NOMO-1 treated with dmso at 0.1 percent for 144 hours (cell line): ENCODE data around the gene PPBP.
"Not testable (repeated sequence)": the region's sequence is repeated elsewhere in the genome, so short reads cannot be mapped to it uniquely, and the experiment has no call there.

Experiments used
- DNase-seq: peaks from one replicate; lab custom pipeline; 2025; ENCODE audit not compliant: unreplicated experiment; lab: John Stamatoyannopoulos, UW

Gene PPBP

GRCh38 chr4:73950376-73950920 lies 37.5 kb downstream of the PPBP start:
- DNase-seq, result not testable (repeated sequence)

- DNase-seq, result no peak
Measured at GRCh38 chr4:73948990-73949706, 38.8 kb downstream of the PPBP start.

DNA sequence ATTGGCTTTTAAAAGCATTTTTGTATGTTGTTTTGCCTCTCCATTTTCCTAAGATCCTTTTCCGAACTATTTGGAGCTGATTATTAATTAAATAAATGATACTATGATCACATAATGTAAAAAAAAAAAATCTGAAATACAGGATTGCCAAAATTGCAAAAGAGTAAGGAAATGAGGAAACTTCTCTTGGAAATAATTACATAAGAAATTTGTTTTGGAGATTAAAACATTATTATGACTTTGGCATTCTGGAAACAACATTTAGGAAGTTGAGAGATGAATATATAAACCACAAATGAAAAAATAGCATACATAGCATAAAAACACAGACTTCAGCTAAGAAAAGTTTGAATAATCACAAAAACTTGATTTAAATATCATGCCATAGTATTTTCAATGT lies 39.7 kb downstream of the PPBP start:
- no peak for DNase-seq

GRCh38 chr4:73947239-73947985 lies 40.6 kb downstream of the PPBP start:
- no peak for DNase-seq

- DNase-seq, result no peak
Measured at GRCh38 chr4:73945674-73946449, 42.1 kb downstream of the PPBP start.

- DNase-seq, result no peak
Measured at GRCh38 chr4:73945140-73945539, 42.9 kb downstream of the PPBP start.

DNA sequence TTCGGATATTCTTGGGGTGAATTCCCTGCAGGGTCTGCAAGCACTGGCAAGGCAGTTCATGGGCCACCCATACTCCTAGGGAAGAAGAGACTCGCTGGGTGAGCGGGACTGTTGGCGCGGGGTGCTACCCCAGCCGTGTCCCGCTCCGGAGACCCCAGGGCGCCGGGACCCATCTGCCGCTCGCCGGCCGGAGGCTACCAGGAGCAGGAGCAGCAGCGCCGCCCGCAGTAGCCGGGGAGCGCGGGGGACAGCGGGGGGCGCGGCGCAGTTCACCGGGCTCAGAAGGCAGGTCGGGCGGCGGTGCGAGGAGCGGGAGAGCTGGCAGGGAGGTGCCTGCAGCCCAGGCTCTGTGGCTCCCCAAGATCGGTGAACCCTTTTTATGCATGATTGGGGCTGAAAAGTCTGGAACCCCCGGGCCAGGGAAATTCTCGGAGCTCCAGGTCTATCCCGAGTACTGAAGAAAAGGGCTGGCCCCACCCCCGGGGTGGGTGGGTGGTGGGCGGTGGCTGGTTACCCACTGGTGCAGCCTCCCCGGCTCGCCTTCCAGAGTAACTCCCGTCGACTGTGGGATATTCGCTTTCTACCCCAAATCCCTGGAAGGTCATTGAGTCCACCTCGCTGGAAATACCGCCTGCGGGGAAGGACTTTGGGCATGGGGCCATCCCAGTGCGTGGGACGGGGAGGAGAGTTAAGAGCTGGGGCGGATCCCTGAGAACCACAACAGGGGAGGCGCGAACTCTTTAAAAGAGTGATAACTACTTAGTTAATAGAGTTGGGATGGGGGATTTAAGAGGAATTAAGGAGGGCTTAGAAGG lies 43.7 kb downstream of the PPBP start:
- no peak for DNase-seq

DNA sequence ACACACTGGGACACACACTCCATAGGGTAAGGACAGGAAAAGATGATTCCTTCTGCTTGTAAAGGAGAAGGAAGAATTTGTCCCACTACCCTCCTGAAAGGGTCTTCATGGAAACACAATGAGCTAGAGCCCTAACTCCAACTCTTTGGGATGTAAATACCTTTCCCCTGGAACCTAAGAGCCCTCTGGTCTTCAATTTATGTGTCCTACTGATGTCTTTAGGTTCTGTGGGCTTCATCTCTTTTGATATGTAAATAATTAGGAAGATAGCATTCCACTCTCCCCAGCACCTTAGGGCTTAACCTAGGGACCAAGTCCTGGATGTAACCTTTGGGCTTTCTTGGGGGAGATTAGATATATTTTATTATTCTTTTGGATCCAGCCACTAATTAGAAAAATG lies 44.4 kb downstream of the PPBP start:
- no peak for DNase-seq

DNA sequence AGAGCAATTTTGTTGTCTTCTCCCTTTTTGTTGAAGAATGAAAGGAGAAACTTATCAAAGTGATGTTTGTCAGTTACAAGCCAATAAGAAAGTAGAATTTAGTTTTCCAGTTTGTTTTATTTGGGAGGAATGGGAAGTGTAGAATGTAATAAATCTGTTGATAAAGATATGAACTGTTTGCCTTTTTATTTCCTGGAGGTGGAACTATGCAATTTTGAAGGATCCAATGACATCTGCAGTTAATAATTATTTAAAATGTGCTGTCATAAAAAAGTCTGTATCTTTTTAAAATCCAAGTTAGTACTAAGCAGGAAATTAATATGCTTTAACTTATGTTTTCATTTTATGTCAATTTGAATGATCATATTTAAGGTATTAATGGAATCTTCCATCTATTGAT lies 51.0 kb downstream of the PPBP start:
- no peak for DNase-seq
